Mesenchymal stem cell (in vitro differentiated cells and primary cell): ENCODE results near the gene FAM78B.

Source experiments
- DNase-seq: peaks from one replicate; pipeline ENCODE4 v3.0.0-alpha.2; 2013
- H2AFZ ChIP-seq: one replicate; pipeline ENCODE4 v1.6.1; 2013; ENCODE audit warnings: low read depth, mild to moderate bottlenecking, control low read depth, inconsistent platforms, low read length, moderate library complexity
- H2AK5ac ChIP-seq: 2 replicates; pipeline ENCODE4 v1.6.1; 2013; ENCODE audit warnings: low read length, moderate library complexity, mild to moderate bottlenecking, inconsistent platforms; ENCODE audit not compliant: severe bottlenecking
- H2BK120ac ChIP-seq: one replicate; pipeline ENCODE4 v1.6.1; 2013; ENCODE audit warnings: low read depth, mild to moderate bottlenecking, inconsistent platforms, low read length, moderate library complexity
- H2BK12ac ChIP-seq, 2 experiments: one replicate each; pipeline ENCODE4 v1.6.1; 2013; ENCODE audit warnings: inconsistent platforms in 2 of 2, low read length in 2 of 2, mild to moderate bottlenecking in 2 of 2, moderate library complexity in 2 of 2, control low read depth in 1 of 2
- H2BK15ac ChIP-seq: one replicate; pipeline ENCODE4 v1.6.1; 2013; ENCODE audit warnings: mild to moderate bottlenecking, low read depth, inconsistent platforms; ENCODE audit not compliant: poor library complexity, severe bottlenecking
- H2BK5ac ChIP-seq: 2 replicates; pipeline ENCODE4 v1.6.1; 2013; ENCODE audit warnings: low read depth, mild to moderate bottlenecking, low read length, control low read depth, inconsistent platforms; ENCODE audit not compliant: poor library complexity, severe bottlenecking
- H3K14ac ChIP-seq, 2 experiments: one replicate each; pipeline ENCODE4 v1.6.1; 2013; ENCODE audit warnings: inconsistent platforms in 2 of 2, low read length in 2 of 2, control low read depth in 1 of 2, mild to moderate bottlenecking in 1 of 2, moderate library complexity in 1 of 2
- H3K18ac ChIP-seq, 2 experiments: one replicate each; pipeline ENCODE4 v1.6.1; 2013; ENCODE audit warnings: inconsistent platforms in 2 of 2, low read length in 2 of 2, control low read depth in 1 of 2, low read depth in 1 of 2, mild to moderate bottlenecking in 1 of 2
- H3K23ac ChIP-seq, 2 experiments: one replicate each; pipeline ENCODE4 v1.6.1; 2013; ENCODE audit warnings: inconsistent platforms in 2 of 2, low read length in 2 of 2, mild to moderate bottlenecking in 2 of 2, moderate library complexity in 2 of 2, control low read depth in 1 of 2
- H3K27ac ChIP-seq: 2 replicates; pipeline ENCODE4 v1.5.1; 2013; ENCODE audit warnings: mild to moderate bottlenecking, moderate library complexity, low read length, control low read depth, inconsistent platforms; ENCODE audit not compliant: poor library complexity, severe bottlenecking
- H3K27me3 ChIP-seq, 2 experiments: 2 replicates each; pipeline versions ENCODE4 v1.6.1 to v1.7.0; 2013; ENCODE audit warnings: low read length in 2 of 2, mild to moderate bottlenecking in 2 of 2, moderate library complexity in 2 of 2, control low read depth in 1 of 2, inconsistent platforms in 1 of 2; ENCODE audit not compliant: control insufficient read depth in 1 of 2, insufficient read depth in 1 of 2
- H3K36me3 ChIP-seq, 2 experiments: 2 replicates each; pipeline versions ENCODE4 v1.6.1 to v1.7.0; 2013; ENCODE audit warnings: low read length in 2 of 2, control low read depth in 1 of 2, inconsistent platforms in 1 of 2, low read depth in 1 of 2, mild to moderate bottlenecking in 1 of 2; ENCODE audit not compliant: insufficient read depth in 2 of 2, control insufficient read depth in 1 of 2
- H3K4ac ChIP-seq, 2 experiments: one replicate each; pipeline ENCODE4 v1.6.1; 2013; ENCODE audit warnings: inconsistent platforms in 2 of 2, low read length in 2 of 2, mild to moderate bottlenecking in 2 of 2, moderate library complexity in 2 of 2, control low read depth in 1 of 2, low read depth in 1 of 2
- H3K4me1 ChIP-seq: 2 replicates; pipeline ENCODE4 v1.6.1; 2013; ENCODE audit warnings: low read depth, low read length, control low read depth; ENCODE audit not compliant: control insufficient read depth, insufficient read depth
- H3K4me2 ChIP-seq: 2 replicates; pipeline ENCODE4 v1.6.1; 2013; ENCODE audit warnings: low read length, mild to moderate bottlenecking, inconsistent platforms; ENCODE audit not compliant: poor library complexity, severe bottlenecking
- H3K4me3 ChIP-seq, 2 experiments: 2 replicates each; pipeline versions ENCODE4 v1.5.1 to v1.7.0; 2013; ENCODE audit warnings: low read length in 2 of 2, mild to moderate bottlenecking in 2 of 2, control low read depth in 1 of 2, low read depth in 1 of 2; ENCODE audit not compliant: insufficient read depth in 1 of 2
- H3K79me1 ChIP-seq: replicated peaks from 2 replicates; pipeline ENCODE4 v1.6.1; 2013; ENCODE audit warnings: mild to moderate bottlenecking, control low read depth, low read length, inconsistent platforms; ENCODE audit not compliant: poor library complexity, severe bottlenecking
- H3K9ac ChIP-seq: 2 replicates; pipeline ENCODE4 v1.7.0; 2013; ENCODE audit warnings: mild to moderate bottlenecking, low read length, moderate library complexity
- H3K9me3 ChIP-seq: 2 replicates; pipeline ENCODE4 v1.7.0; 2013; ENCODE audit warnings: mild to moderate bottlenecking, low read length; ENCODE audit not compliant: control insufficient read depth
- H4K8ac ChIP-seq: one replicate; pipeline ENCODE4 v1.6.1; 2013; ENCODE audit warnings: inconsistent platforms, mild to moderate bottlenecking, low read length, moderate library complexity
- H4K91ac ChIP-seq: one replicate; pipeline ENCODE4 v1.6.1; 2013; ENCODE audit warnings: mild to moderate bottlenecking, low read length, inconsistent platforms
- WGBS: methylation state at CpG from one replicate; pipeline ENCODE4 v1.1.7; 2013; ENCODE audit warnings: mixed read lengths; 5-methylcytosine and 5-hydroxymethylcytosine counted together

FAM78B gene

GRCh38 chr1:166159656-166160055 is 7.1 kb downstream of the FAM78B start:
- H2BK12ac ChIP-seq, result no peak overlapping the region
- H3K79me1 ChIP-seq, result no peaks in the 10 kb centered on the region
- no peak overlapping the region for H3K4ac ChIP-seq
- H4K91ac ChIP-seq, result no peak overlapping the region
- H3K36me3 ChIP-seq, result no peaks in the 10 kb centered on the region
- H3K9ac ChIP-seq, result no peak overlapping the region
- H2BK5ac ChIP-seq, result no peak overlapping the region
- no peak overlapping the region for H3K23ac ChIP-seq
- no peak overlapping the region for H2BK15ac ChIP-seq
- H4K8ac ChIP-seq, result no peak overlapping the region
- H3K27me3 ChIP-seq, result peaks cover 32 to 34% of the 10 kb centered on the region in 2 experiments
- 21% methylated on average over 1 of the region's 1 CpG for WGBS
- no peak overlapping the region for H2BK120ac ChIP-seq
- H3K4me2 ChIP-seq, result no peak overlapping the region
- H2AFZ ChIP-seq, result no peak overlapping the region
- no peak overlapping the region for H3K18ac ChIP-seq
- no peak overlapping the region for H2AK5ac ChIP-seq
- H3K14ac ChIP-seq, result no peak overlapping the region
- H3K9me3 ChIP-seq, result no peaks in the 10 kb centered on the region
- H3K4me1 ChIP-seq, result no peaks in the 10 kb centered on the region
- no peak for DNase-seq
- no peak overlapping the region for H3K27ac ChIP-seq
- H3K4me3 ChIP-seq, result no peak overlapping the region

DNA sequence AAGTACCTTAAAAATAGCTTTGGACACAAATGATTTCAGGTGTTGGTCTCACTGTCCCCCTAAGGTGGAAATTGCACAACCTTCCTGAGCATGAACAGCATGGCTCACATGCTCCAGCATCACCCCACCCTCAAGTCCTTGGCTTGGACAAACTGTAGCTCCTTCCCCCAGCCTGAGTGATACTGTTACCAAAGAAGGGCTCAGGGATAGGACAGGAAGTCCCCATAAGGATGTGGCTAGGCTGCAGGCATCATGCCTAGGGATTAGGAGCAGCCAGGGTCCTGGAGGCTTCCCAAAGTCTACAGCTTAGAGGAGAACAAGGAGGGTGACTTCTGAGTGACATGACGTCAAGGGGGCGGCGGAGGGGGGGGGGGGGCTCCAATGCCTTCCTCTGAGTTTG is 10.1 kb downstream of the FAM78B start:
- H3K23ac ChIP-seq, result no peak overlapping the region
- no peak overlapping the region for H3K4me3 ChIP-seq
- H3K18ac ChIP-seq, result no peak overlapping the region
- no CpG with 5 or more reads among the region's 3 CpGs for WGBS
- H4K8ac ChIP-seq, result no peak overlapping the region
- no peaks in the 10 kb centered on the region for H3K4me1 ChIP-seq
- no peak overlapping the region for H2BK12ac ChIP-seq
- no peak overlapping the region for H3K9ac ChIP-seq
- H4K91ac ChIP-seq, result no peak overlapping the region
- no peak overlapping the region for H3K14ac ChIP-seq
- no peaks in the 10 kb centered on the region for H3K36me3 ChIP-seq
- no peak overlapping the region for H3K27ac ChIP-seq
- H3K79me1 ChIP-seq, result no peaks in the 10 kb centered on the region
- no peak overlapping the region for H2AK5ac ChIP-seq
- no peak overlapping the region for H2AFZ ChIP-seq
- no peak overlapping the region for H2BK5ac ChIP-seq
- H3K4me2 ChIP-seq, result no peak overlapping the region
- H2BK120ac ChIP-seq, result no peak overlapping the region
- no peak overlapping the region for H2BK15ac ChIP-seq
- DNase-seq, result no peak
- peaks cover 3 to 5% of the 10 kb centered on the region in 2 experiments for H3K27me3 ChIP-seq
- no peak overlapping the region for H3K4ac ChIP-seq
- no peaks in the 10 kb centered on the region for H3K9me3 ChIP-seq

DNA sequence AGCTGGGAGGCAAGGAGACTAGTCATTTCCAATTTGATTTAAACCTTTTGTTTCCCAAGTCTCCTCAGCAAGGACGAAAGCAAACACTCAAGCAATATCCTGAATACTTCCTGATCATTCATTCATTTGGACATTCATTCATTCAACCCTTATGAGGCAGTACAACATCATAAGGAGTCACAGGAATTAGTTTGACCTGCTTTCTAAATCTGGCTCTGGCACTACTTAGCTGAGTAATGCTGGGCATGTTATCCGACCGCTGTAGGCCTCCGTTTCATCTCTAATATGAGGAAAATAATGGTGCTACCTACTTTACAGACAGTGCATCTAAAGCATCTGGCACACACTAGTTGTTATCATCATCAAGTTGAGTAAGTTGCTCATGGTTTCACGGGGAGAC is 11.7 kb downstream of the FAM78B start:
- no peak overlapping the region for H3K27ac ChIP-seq
- H2BK15ac ChIP-seq, result no peak overlapping the region
- H3K4me1 ChIP-seq, result no peaks in the 10 kb centered on the region
- H3K4me2 ChIP-seq, result no peak overlapping the region
- no peak overlapping the region for H4K8ac ChIP-seq
- H3K79me1 ChIP-seq, result no peaks in the 10 kb centered on the region
- H3K9me3 ChIP-seq, result no peaks in the 10 kb centered on the region
- no peak overlapping the region for H2BK5ac ChIP-seq
- no peak overlapping the region for H3K9ac ChIP-seq
- H2AK5ac ChIP-seq, result no peak overlapping the region
- H2BK120ac ChIP-seq, result no peak overlapping the region
- H4K91ac ChIP-seq, result no peak overlapping the region
- H3K4ac ChIP-seq, result no peak overlapping the region
- peaks cover 0 to 2% of the 10 kb centered on the region in 2 experiments for H3K27me3 ChIP-seq
- no peak overlapping the region for H3K23ac ChIP-seq
- H2AFZ ChIP-seq, result no peak overlapping the region
- H3K36me3 ChIP-seq, result no peaks in the 10 kb centered on the region
- H3K14ac ChIP-seq, result no peak overlapping the region
- 48% methylated on average over 4 of the region's 5 CpGs for WGBS
- H3K18ac ChIP-seq, result no peak overlapping the region
- no peak overlapping the region for H3K4me3 ChIP-seq
- H2BK12ac ChIP-seq, result no peak overlapping the region
- no peak for DNase-seq

DNA sequence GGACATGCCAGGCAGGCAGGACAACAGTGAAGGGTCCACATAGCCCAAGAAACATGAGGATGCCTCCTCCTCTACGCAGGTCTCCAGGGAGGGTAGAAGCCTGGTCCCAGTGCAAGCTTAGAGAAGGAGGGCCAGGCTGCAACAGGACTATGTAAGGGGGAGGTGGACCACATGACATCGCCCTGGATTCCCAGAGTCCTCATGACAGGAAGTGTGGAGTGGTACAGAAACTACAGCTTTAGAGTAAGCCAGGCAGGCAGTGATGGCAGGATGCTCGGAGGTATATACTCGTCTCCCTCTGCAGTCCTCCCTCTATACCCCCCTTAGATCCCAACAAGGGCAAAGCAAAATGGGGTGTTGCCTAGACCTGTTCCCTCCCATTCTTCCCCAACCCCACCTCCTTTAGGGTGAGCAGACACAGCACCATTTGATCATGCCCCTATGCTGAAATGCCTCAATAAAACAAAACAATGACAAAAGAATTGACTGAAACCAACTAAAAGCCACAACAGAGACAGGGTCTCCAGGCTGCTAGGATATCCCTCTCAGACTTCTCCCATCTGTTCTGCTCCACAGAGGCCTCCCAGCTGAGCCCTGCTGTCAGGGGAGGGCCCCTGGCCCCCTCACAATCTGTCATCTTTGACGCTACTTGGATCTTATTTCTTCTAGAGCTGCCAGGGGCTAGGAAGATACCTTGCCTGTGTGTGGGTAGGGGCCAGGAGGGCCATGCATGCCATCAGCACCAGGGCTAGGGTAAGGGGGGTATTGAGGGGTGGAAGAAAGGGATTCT is 13.1 kb downstream of the FAM78B start:
- Histone ChIP-seq H3K9me3 (no peaks in the 10 kb centered on the region), H3K36me3 (no peaks in the 10 kb centered on the region), H3K27me3 (peaks cover 0 to 2% of the 10 kb centered on the region in 2 experiments), H2BK120ac (no peak overlapping the region), H2BK15ac (no peak overlapping the region), H2BK5ac (no peak overlapping the region), H3K14ac (no peak overlapping the region), H3K4me2 (no peak overlapping the region), H2AK5ac (no peak overlapping the region), H3K27ac (no peak overlapping the region), H3K18ac (no peak overlapping the region), H4K8ac (no peak overlapping the region), H3K4ac (no peak overlapping the region), H3K9ac (no peak overlapping the region), H4K91ac (no peak overlapping the region), H3K23ac (no peak overlapping the region), H3K4me1 (no peaks in the 10 kb centered on the region), H2BK12ac (no peak overlapping the region), H2AFZ (no peak overlapping the region), H3K79me1 (no peaks in the 10 kb centered on the region), H3K4me3 (no peak overlapping the region)
- DNase-seq, result no peak
- WGBS, result 87% methylated on average over 5 of the region's 5 CpGs
